Upper lobe of right lung (tissue), 1 donor: ENCODE measurements around the gene APP. TPM values are rescaled to one million over a fixed set of nuclear protein-coding genes. Genes with fewer than 3 reads are reported as not detected.

Experiments used
- ATAC-seq: fragments of 200-7000 bp; cut with Tn5 transposase; one replicate; pipeline ENCODE4 v1.9.1; 2020; ENCODE audit warnings: mild to moderate bottlenecking, moderate library complexity
- DNase-seq: peaks from one replicate; pipeline ENCODE4 v3.0.0-alpha.2; 2020
- H3K27ac ChIP-seq: fragments of 200-600 bp; one replicate; pipeline ENCODE4 v1.8.0; 2022
- H3K27me3 ChIP-seq: fragments of 200-600 bp; one replicate; pipeline ENCODE4 v1.8.0; 2022; ENCODE audit warnings: mild to moderate bottlenecking
- H3K36me3 ChIP-seq: fragments of 200-600 bp; one replicate; pipeline ENCODE4 v1.8.0; 2022
- H3K4me1 ChIP-seq: fragments of 200-600 bp; one replicate; pipeline ENCODE4 v1.8.0; 2022
- H3K4me3 ChIP-seq: fragments of 200-600 bp; one replicate; pipeline ENCODE4 v1.8.0; 2022; ENCODE audit warnings: mild to moderate bottlenecking
- H3K9me3 ChIP-seq: fragments of 200-600 bp; one replicate; pipeline ENCODE4 v1.8.0; 2022
- CTCF ChIP-seq: fragments of 200-600 bp; IDR thresholded peaks from one replicate; pipeline ENCODE4 v1.8.0; 2022; ENCODE audit warnings: antibody characterized with exemption
- intact Hi-C: fragments of 100-400 bp; cut with DNase I; formaldehyde crosslinking; loops from one replicate; pipeline ENCODE4 v1.11.0; 2022
- total RNA-seq: library from RNA; stranded (reverse); fragmentation: NEBNext Ultra II Directional; extraction: Animal tissue kit (Norgen Biotek cat#: 25700); gene quantifications from one replicate; pipeline ENCODE4 v1.2.1, GENCODE V29; 2021
- donor health status: DM: no; HTN: yes; CAD: no; lungs with severe emphysema.

The APP gene
- total RNA-seq, 1 donor from 2014 or later = 480 TPM

DNA sequence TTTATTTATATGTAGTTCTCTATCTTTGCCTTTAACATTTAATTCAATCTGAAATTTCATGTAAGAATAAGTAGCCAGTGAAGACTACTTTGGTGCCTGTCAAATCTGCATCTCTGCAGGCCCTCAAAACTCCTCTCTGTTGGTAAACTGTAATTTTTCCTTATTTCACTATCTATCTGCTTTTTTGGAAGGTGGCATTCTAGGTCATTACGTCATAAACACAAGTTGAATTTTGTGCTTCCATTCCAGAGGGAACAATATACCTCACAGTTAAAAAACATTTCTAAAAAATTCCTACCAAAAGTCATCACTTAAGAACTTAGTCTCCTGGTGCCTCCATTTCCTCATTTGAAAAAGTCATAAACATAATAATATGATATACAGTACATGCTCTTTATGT lies 259.8 kb downstream of the APP start:
- H3K36me3 ChIP-seq = no peaks in the 10 kb centered on the region
- no peak for TF ChIP-seq CTCF
- H3K9me3 ChIP-seq = no peaks in the 10 kb centered on the region
- H3K4me1 ChIP-seq = peaks cover 7% of the 10 kb centered on the region
- no peaks in the 10 kb centered on the region for H3K27me3 ChIP-seq
- DNase-seq (no peak), ATAC-seq (no peak)
- no peak overlapping the region for H3K4me3 ChIP-seq
- no peak overlapping the region for H3K27ac ChIP-seq
- intact Hi-C loops = no loop called here

DNA sequence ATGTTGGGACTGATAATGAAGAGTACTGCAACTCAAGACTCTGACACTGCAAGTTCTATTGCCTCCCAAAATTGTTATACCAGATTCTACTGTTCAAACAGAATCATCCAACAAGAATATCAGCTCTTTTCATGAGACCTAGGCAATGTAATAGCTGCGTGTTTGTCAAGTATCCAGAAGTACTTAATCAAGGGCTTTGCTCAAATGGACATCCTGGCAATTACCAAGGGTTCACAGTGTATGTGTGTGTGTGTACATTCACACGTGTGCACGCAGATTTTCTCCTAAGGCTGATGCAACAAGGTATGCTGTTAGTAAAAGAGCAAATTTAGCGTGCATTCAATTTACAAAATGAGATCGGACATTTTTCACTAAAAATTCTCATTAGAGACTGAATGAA lies 261.2 kb downstream of the APP start:
- H3K4me3 ChIP-seq = no peak overlapping the region
- no peaks in the 10 kb centered on the region for H3K27me3 ChIP-seq
- no peak for TF ChIP-seq CTCF
- H3K36me3 ChIP-seq = no peaks in the 10 kb centered on the region
- H3K9me3 ChIP-seq = no peaks in the 10 kb centered on the region
- H3K27ac ChIP-seq = no peak overlapping the region
- peaks cover 7% of the 10 kb centered on the region for H3K4me1 ChIP-seq
- intact Hi-C loops = no loop called here
- DNase-seq (no peak), ATAC-seq (no peak)

DNA sequence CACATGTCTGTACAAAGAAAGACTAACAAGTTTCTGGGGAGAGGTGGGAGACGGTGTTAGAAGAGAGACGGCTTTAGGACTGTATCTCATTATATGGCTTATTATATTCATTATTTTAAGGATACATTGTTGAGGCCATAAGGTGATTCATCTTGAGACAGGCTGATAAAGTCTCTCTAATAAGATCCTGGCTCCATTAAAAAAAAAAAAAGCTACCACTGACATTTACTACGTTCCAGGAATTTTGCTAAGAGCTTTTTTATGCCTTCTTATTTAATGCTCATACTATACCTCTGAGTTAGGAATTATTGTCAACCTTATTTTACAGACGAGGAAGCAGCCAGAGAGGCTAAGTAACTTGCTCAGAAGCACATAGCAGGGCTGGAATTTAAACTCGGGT lies 262.1 kb downstream of the APP start:
- TF ChIP-seq CTCF = no peak
- H3K27ac ChIP-seq = no peak overlapping the region
- no peak overlapping the region for H3K4me3 ChIP-seq
- DNase-seq (no peak), ATAC-seq (no peak)
- H3K27me3 ChIP-seq = no peaks in the 10 kb centered on the region
- peaks cover 7% of the 10 kb centered on the region for H3K4me1 ChIP-seq
- H3K9me3 ChIP-seq = no peaks in the 10 kb centered on the region
- H3K36me3 ChIP-seq = peaks cover 3% of the 10 kb centered on the region
- intact Hi-C loops = no loop called here

GRCh38 chr21:25907573-25908275 lies 262.8 kb downstream of the APP start:
- ATAC-seq (no peak), DNase-seq (no peak)
- TF ChIP-seq CTCF = no peak

GRCh38 chr21:25906587-25906986 lies 264.0 kb downstream of the APP start:
- H3K36me3 ChIP-seq = peaks cover 3% of the 10 kb centered on the region
- no peaks in the 10 kb centered on the region for H3K9me3 ChIP-seq
- H3K27ac ChIP-seq = no peak overlapping the region
- H3K4me3 ChIP-seq = no peak overlapping the region
- no peak for TF ChIP-seq CTCF
- intact Hi-C loops = no loop called here
- DNase-seq = no peak
- H3K4me1 ChIP-seq = peaks cover 7% of the 10 kb centered on the region
- ATAC-seq = no peak
- H3K27me3 ChIP-seq = no peaks in the 10 kb centered on the region

More at GRCh38 chr21:25907573-25908275, 262.8 kb downstream of the APP start:
- intact Hi-C loops = no loop called here
- H3K36me3 ChIP-seq = peaks cover 3% of the 10 kb centered on the region
- H3K27ac ChIP-seq = no peak overlapping the region
- H3K4me3 ChIP-seq = no peak overlapping the region
- H3K4me1 ChIP-seq = peaks cover 7% of the 10 kb centered on the region
- no peaks in the 10 kb centered on the region for H3K9me3 ChIP-seq
- H3K27me3 ChIP-seq = no peaks in the 10 kb centered on the region

GRCh38 chr21:25905126-25905525 lies 265.4 kb downstream of the APP start:
- Histone ChIP-seq H3K4me3 (no peak overlapping the region), H3K9me3 (no peaks in the 10 kb centered on the region), H3K27ac (no peak overlapping the region), H3K36me3 (peaks cover 3% of the 10 kb centered on the region), H3K27me3 (no peaks in the 10 kb centered on the region), H3K4me1 (peaks cover 7% of the 10 kb centered on the region)
- intact Hi-C loops = no loop called here
- TF ChIP-seq CTCF = no peak
- DNase-seq (no peak), ATAC-seq (no peak)
